D721Med (cell line): ENCODE measurements around the gene DYSF.

ENCODE experiments used
- DNase-seq: peaks from one replicate; pipeline ENCODE4 v3.0.0; 2011; ENCODE audit warnings: low spot score; ENCODE audit not compliant: insufficient read length
- FAIRE-seq: peaks from 2 replicates; lab custom pipeline; 2011; peaks lifted over from hg19 to GRCh38; lab: Jason Lieb, UNC
- CTCF ChIP-seq: IDR thresholded peaks from 2 replicates; pipeline ENCODE4 v1.5.1; 2012; ENCODE audit warnings: mild to moderate bottlenecking, control low read depth; ENCODE audit not compliant: insufficient read depth; ENCODE audit errors: missing control alignments

Gene DYSF

GRCh38 chr2:71720596-71721361 lies 267.4 kb downstream of the DYSF start:
- FAIRE-seq (no peak), DNase-seq (no peak)
- TF ChIP-seq CTCF = no peak

- FAIRE-seq (no peak), DNase-seq (no peak)
- no peak for TF ChIP-seq CTCF
These were observed 268.0 kb downstream of the DYSF start for GRCh38 chr2:71721362-71721665.

- DNase-seq (no peak), FAIRE-seq (no peak)
- TF ChIP-seq CTCF = no peak
These were observed 268.3 kb downstream of the DYSF start for GRCh38 chr2:71721669-71722068.

- FAIRE-seq = no peak
- TF ChIP-seq CTCF = no peak
These were observed 268.9 kb downstream of the DYSF start for GRCh38 chr2:71722286-71722685.

GRCh38 chr2:71724793-71725192 lies 271.4 kb downstream of the DYSF start:
- FAIRE-seq (no peak), DNase-seq (no peak)
- no peak for TF ChIP-seq CTCF

More at GRCh38 chr2:71722286-71722685, 268.9 kb downstream of the DYSF start:
- DNase-seq = no peak

- no peak for FAIRE-seq
- no peak for TF ChIP-seq CTCF
- no peak for DNase-seq
These were observed 272.5 kb downstream of the DYSF start for GRCh38 chr2:71725836-71726235.

DNA sequence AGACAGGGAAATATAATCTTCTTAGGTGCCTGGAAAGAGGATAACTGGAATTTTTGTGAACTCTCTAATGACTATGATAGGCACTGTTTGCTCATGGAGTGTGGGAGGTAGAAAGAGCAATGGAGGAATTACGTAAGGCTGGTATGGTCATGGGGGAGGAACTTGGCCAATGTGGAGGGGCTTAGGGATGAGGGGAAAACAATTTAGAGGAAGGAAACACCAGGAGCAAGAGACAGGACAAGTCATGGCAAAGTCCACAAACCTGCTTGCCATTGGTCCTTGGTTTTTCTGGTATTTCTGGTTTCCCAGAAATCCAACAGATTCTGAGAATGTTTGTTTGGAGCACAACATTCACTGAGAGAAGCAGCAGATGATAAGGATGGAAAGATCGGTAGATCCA lies 274.2 kb downstream of the DYSF start:
- no peak for FAIRE-seq
- no peak for TF ChIP-seq CTCF
- DNase-seq = no peak
